IMR-90 (cell line): ENCODE measurements around the gene NELL1.

Experiments used
- BHLHE40 ChIP-seq: fragments of 150-350 bp; IDR thresholded peaks from 2 replicates; pipeline ENCODE4 v1.6.1; 2016; ENCODE audit warnings: mild to moderate bottlenecking, low read depth, low read length
- CHD1 ChIP-seq: IDR thresholded peaks from 2 replicates; pipeline ENCODE4 v1.6.1; 2012; ENCODE audit warnings: low read depth, low read length, improper control_type of control experiment
- FOS ChIP-seq: fragments of 150-350 bp; IDR thresholded peaks from 2 replicates; pipeline ENCODE4 v1.6.1; 2016; ENCODE audit warnings: low read depth, low read length
- MAZ ChIP-seq: IDR thresholded peaks from 2 replicates; pipeline ENCODE4 v1.6.1; 2012; ENCODE audit warnings: low read depth, mild to moderate bottlenecking, low read length, improper control_type of control experiment, moderate library complexity, borderline replicate concordance
- RAD21 ChIP-seq: IDR thresholded peaks from 2 replicates; pipeline ENCODE4 v1.6.1; 2012; ENCODE audit warnings: low read length, improper control_type of control experiment
- RCOR1 ChIP-seq: IDR thresholded peaks from 2 replicates; pipeline ENCODE4 v1.6.1; 2012; ENCODE audit warnings: mild to moderate bottlenecking, low read length, improper control_type of control experiment; ENCODE audit not compliant: insufficient replicate concordance
- RFX5 ChIP-seq: IDR thresholded peaks from 2 replicates; pipeline ENCODE4 v1.8.0; 2012; ENCODE audit warnings: low read depth, mild to moderate bottlenecking, low read length, moderate library complexity
- TF ChIP-seq, protein P1 (sequence below): conservative IDR thresholded peaks from 2 replicates; pipeline ENCODE4 v1.5.1; 2012; ENCODE audit warnings: mild to moderate bottlenecking, low read depth, low read length, improper control_type of control experiment
- TF ChIP-seq, protein P2 (sequence below): fragments of 150-350 bp; IDR thresholded peaks from 2 replicates; pipeline ENCODE4 v1.6.1; 2017; ENCODE audit warnings: mild to moderate bottlenecking, antibody characterized with exemption, low read length, low read depth

DNA sequence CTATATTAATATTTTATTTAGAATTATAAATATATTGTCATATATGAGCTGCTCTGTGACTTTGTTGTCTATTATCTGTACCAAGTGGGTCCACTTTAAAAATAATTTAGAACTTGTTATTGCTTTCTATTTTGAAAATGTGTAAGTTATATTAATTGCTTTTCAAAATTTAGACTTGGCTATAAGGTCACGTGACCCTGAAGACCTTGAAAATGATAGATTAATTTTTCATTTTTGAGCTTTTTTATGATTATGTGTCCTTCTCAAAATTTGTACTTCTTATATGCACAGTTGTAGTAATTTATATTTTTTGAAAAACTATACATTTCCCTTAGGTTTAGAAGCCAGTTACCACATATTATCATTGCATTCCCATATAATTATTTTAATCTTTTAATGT lies 826.5 kb downstream of the NELL1 start:
- TF ChIP-seq RAD21 (no peak), RFX5 (no peak), FOS (no peak), RCOR1 (no peak), CHD1 (no peak), MAZ (no peak), BHLHE40 (no peak)
- TF ChIP-seq, protein P1, sequence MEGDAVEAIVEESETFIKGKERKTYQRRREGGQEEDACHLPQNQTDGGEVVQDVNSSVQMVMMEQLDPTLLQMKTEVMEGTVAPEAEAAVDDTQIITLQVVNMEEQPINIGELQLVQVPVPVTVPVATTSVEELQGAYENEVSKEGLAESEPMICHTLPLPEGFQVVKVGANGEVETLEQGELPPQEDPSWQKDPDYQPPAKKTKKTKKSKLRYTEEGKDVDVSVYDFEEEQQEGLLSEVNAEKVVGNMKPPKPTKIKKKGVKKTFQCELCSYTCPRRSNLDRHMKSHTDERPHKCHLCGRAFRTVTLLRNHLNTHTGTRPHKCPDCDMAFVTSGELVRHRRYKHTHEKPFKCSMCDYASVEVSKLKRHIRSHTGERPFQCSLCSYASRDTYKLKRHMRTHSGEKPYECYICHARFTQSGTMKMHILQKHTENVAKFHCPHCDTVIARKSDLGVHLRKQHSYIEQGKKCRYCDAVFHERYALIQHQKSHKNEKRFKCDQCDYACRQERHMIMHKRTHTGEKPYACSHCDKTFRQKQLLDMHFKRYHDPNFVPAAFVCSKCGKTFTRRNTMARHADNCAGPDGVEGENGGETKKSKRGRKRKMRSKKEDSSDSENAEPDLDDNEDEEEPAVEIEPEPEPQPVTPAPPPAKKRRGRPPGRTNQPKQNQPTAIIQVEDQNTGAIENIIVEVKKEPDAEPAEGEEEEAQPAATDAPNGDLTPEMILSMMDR, result no peak
- TF ChIP-seq, protein P2, sequence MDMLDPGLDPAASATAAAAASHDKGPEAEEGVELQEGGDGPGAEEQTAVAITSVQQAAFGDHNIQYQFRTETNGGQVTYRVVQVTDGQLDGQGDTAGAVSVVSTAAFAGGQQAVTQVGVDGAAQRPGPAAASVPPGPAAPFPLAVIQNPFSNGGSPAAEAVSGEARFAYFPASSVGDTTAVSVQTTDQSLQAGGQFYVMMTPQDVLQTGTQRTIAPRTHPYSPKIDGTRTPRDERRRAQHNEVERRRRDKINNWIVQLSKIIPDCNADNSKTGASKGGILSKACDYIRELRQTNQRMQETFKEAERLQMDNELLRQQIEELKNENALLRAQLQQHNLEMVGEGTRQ, result no peak
